HG03378 (cell line): ENCODE measurements around the gene PRELP.
"Not testable (repeated sequence)": the region's sequence is repeated elsewhere in the genome, so short reads cannot be mapped to it uniquely, and the experiment has no call there.

ENCODE experiments used
- ATAC-seq: cut with Tn5 transposase; IDR thresholded peaks from one replicate; pipeline ENCODE4 v1.9.1; 2021; ENCODE audit warnings: mild to moderate bottlenecking, moderate library complexity; ENCODE audit not compliant: unreplicated experiment

Gene PRELP

DNA sequence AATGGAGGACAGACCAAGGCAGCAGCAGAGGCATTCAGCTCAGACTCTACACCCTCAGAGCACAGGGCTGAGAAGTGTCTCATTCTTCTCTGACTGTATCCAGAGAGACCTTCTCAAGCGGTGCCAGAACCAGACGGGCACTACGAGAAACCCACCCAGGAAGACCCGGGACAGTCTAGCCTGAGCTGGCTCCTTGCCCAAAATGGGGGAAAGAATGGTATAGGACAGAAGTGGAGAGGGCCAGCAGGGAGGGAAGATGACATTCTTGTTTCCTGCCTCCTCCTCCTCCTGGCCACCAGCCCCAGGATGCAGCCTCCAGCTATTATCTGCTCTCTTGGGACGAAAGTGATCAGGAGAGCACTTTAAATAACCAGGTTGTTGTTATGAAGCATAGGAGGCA is 22.6 kb upstream of the PRELP start:
- ATAC-seq, result no peak

DNA sequence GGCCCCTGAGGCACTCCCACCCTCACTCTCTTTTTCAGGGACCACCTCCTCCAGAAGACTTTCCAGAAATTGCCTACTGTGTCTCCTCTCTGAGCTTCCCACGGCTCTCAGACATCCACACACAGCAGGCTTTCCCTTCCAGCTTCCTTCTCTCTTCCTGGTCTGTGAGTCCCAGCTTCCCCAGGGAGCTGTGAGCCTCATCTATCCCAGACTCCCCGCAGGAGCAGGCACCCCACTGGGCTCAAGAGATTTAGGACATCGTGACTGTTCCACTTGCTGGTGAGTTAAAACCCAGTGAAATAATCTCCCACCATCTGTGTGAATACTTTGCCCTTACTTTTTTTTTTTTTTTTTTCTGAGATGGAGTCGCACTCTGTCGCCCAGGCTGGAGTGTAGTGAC is 22.0 kb upstream of the PRELP start:
- ATAC-seq, result no peak

DNA sequence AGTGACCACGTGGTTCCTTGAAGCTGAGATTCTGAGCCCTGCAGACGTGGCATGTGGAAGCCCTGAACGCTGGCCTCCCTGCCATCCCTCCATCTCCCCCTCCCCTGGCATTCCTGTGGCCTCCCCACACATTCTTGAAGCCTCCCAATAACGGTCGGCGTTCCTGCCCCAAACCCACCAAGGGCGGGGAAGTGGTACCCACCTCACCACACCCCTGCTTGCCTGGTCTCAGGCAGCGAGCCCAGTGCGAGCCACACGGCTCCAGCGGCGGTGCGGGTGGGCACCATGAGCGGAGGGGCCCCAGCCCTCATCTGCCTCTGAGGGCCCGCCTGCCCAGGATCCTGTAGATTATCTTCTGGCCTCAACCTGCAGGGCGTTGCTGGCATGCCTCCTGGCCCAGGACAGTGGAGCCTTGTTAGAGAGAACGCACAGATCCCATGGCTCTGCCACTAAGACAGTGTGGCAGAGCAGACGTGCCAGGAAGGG is 20.6 kb upstream of the PRELP start:
- ATAC-seq, result no peak

DNA sequence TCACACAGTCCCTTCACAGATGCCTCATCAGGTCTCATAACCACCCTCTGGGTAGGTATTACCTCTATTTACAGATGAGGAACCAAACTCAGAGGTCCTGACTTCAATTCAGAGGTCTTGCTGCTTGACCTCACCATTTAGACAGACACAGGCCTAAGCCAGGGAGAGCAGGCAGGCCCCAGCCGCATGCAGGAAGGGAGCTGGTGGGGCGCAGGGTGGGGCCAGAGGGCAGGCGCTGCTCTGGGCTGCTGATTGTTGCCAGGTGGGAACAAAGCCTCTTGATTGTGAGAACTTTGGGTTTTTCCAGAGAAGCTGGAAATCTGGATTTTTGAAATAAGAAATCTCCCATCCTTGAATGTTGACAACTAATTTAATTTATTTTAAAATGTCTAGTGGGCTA is 19.9 kb upstream of the PRELP start:
- ATAC-seq, result no peak

DNA sequence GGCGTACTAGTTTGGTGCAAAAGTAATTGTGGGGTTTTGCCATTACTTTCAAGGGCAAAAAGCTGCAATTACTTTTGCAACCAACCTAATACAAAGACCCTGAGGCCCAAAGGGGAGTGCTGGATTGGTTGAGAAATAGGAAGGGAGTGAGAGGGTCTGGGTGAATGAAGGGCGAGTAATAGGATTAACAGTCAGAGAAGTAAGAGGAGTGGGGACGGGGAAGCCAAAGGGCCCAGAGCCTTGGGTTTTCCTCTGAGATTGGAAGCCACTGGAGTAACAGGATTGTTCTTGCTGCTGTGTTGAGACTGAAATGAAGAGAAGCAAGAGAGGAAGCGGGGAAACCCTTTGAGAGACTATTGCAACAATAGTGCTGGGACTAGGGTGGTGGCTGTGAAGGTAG is 19.0 kb upstream of the PRELP start:
- ATAC-seq, result no peak

DNA sequence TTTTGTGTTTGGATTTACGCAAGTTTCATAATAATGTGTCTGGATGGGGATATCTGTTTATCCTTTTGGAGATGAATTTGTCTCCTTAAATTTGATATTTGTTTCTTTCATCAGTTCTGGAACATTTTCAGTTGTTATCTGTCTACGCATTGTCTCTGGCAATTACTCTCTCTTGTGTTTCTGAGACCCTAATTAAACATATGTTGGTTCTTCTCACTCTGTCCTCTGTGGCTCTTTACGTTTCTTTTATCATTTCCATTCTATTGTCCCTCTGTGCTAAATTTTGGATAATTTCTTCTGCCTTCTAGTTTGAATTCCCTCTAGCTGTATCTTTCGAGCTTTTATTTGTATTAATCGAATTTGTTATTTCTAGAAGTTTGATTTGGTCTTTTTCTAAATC is 17.5 kb upstream of the PRELP start:
- no peak for ATAC-seq

DNA sequence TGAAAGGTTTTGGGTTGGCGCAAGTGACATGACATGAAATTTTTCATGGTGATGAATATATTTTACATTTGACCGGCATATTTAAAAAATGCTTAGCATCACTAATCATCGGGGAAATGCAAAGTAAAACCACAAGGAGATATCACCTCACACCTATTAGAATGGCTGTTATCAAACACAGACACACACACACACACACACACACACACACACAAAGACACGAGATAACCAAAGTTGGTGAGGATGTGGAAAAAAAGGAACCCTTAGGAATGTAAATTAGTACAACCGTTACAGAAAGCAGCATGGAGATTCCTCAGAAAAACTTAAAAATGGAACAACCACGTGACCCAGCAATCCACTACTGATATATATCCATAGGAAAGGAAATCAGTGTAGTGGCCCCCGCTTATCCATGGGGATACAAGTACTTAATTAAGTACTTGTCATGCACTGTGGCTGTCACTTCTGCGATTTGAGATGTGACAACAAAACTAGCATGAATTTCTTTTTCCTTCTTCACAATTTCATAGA is 15.9 kb upstream of the PRELP start:
- no peak for ATAC-seq

DNA sequence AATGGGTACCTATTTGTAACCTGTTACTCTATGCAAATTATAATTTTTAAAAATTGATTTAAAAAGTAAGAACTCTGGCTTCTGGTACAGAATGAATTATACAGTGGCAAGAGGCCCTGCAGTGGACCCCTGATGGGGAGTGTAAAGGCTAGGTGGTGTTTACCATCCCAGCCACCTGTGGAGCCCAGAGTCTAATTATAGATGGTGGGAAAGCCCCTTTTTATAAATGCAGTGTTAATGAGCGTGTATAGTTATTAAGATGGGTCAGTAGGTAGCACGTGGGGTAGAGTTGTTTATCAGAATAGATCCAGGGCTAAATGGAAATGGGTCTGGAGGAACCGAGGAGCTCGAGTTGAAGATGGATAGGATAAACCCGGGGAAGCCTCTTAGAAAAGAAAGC is 13.9 kb upstream of the PRELP start:
- ATAC-seq, result no peak

DNA sequence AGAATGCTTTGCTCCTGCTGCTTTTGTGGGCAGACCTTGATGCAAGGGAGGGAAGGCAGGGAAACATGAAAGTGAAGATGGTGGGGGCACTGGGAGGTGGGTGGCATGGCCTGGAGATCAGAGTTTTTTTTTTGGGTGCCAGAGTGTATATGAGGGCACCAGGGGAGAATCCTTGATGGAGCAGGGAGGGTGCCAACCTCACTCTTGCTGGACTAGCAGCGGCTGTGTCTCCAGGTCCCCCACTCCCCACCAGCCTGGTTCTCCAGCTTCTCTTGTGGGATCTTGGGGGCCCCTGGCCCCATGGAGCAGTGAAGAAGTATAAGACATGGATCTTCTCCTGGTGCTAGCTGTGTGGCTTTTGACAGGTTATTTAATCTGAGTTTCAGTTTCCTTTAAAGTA is 13.5 kb upstream of the PRELP start:
- ATAC-seq, result no peak

DNA sequence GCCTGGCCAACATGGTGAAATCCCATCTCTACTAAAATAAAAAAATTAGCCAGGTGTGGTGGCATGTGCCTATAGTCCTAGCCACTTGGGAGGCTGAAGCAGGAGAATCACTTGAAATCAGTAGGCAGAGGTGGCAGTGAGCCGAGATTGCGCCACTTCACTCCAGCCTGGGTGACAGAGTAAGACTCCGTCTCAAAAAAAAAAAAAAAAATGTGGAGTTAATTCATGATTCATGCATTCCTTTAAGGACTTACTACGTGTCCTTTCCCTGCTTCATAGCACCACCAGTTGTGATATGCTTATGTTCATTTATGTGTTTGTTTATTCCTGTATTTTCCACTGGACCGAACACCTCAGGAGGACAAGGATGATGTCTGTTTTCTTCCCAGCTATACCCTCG is 12.7 kb upstream of the PRELP start:
- ATAC-seq, result no peak

DNA sequence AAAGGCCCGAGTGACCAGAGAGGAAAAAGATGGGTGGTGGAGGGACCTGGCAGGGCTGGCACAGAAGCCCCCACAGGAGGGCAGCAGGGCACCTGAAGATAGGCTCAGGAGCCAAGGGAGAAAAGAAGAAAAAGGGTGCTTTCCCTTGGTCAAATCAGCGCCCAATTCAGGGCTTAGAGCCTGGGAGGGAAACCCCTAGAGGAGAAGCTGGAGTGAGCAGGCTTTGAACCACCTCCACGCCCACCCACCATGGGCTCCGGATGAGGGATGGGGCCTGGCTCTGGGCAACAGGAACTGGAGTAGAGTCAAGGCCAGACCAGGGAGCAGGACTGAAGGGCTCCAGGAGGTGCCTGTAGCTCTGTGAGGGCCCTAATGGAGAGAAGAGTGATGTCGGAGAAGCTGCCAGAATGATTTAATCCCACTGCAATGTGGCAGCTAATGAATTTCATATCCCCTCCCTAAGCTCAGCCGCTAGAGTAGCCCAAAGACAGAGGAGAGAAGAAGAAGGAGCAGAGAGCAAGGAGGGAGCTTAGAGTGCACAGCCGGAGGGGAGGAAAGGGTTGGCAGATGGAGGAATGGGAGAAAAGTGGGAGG is 12.0 kb upstream of the PRELP start:
- ATAC-seq, result no peak

DNA sequence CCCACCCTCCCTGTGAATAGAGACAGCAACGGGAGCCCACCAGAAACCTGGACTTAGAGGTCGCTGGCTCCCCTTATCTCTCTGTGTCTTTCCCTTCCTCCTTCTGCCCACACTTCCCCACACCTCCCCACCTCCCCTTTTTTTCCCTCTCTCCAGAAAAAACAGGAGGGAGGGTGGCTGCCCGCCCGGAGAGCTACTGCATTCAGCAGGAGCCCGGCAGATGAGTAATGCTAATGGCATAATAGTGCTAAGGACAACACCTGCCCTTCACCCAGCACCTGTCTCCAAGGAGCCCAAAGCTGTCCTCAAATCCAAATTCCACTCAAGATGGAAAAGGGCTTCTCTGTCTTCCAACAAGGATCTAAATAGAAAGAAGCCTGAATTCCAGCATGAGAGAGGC is 11.4 kb upstream of the PRELP start:
- no peak for ATAC-seq

DNA sequence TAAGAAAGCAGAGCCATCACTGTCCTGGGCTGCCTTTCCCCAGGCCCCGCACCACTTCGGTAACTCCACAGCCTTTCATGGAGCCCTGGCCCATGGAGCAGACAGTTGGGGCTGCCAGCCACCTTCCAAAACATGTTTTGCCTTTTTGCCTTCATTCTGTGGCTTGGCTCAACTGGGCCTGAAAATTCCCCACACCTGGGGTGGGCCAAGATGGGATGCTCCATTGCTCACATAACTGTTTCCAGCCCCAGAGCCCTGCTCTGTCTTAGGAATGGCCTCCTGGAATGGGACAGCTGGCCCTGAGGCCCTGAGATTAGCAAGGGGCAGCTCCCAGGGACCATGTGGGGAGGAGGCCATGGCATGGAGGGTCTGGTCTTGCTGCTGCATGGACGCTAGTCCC is 10.9 kb upstream of the PRELP start:
- ATAC-seq, result no peak

DNA sequence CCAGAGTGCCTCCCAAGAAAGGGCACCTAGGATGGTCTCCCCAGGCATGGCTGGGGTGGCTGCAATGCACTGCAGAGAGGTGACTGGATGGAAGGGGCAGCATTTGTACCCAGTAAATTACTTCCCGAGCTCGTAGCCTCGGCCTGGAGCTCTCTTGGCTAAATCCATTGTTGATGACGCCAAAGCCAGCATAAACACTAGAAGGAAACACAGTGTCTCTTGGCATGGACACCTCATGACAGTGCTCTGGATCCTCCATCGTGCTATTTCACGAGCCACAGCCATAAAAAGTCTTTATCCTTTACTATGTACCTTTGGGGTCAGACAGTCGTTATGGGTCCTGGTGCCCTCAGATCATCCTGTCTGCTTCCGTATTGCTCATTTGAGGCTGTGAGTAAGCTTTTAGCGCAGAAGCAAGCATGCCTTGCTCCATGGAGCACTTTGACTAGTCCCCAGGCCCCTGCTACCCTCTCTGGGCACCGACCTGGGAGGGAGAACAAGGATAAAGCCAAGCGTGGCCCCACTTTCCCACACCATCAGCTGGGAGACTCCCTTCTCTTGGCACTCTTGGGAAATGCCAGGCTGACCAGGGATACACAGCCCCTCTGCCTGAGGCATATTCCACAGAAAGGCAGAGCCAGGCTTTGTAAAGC is 10.3 kb upstream of the PRELP start:
- ATAC-seq, result no peak

DNA sequence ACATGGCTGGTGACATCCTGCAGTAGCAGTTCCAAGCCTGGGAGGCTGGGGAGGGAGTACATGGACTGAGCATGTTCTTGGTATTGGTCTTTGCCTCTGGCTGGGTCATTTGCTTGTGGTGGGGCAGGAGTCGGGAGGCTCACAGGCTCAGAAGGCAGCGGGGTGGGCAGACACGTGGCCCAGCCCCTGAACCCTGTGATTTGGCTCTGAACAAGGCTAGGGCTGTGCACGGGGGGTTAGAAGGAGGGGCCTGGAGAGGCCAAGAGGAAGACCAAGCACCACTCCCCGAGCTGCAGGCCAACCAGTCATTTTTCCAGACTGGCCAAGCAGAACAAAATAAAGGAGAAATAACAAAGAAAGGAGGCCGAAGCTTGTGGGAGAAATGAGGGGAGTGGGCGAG is 9.7 kb upstream of the PRELP start:
- ATAC-seq, result no peak

DNA sequence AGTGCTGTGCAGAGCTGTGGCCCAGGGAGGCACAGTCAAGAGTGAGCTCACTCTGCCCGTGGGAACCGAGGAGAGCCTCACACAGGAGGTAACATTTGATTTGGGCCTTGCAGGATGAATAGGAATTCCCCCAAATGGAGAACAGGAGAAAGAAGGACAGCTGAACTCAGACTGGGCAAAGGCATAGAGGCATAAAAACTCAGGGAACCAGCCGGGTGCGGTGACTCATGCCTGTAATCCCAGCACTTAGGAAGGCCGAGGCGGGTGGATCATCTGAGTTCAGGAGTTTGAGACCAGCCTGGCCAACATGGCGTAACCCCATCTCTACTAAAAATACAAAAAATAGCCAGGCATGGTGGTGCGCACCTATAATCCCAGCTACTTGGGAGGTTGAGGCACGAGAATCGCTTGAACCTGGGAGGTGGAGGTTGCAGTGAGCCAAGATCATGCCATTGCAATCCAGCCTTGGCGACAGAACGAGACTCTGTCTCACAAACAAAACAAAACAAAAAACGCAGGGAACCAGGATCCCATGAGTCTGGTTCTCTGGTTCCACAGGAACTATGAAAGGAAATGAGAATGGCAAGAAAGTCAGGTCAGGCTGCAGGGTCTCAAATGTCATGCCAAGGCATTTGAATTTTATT is 8.6 kb upstream of the PRELP start:
- ATAC-seq, result not testable (repeated sequence)

DNA sequence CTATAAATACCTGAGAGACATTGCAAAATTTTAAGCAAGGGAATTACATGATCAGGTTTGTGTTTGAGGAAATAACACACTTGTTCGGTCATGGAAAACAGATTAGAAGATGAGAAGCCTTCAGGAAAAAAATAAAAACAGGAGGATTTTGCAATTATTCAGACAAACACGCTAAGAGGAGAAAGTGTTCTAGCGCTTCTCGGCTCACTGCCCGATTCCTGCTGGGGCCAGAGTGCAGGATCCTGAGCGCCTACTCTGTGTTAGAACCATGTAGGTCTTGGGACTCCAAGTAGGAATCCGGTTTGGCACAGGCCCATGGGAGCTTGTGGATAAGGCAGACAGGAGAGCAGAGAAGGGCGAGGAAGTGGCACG is 8.1 kb upstream of the PRELP start:
- no peak for ATAC-seq

DNA sequence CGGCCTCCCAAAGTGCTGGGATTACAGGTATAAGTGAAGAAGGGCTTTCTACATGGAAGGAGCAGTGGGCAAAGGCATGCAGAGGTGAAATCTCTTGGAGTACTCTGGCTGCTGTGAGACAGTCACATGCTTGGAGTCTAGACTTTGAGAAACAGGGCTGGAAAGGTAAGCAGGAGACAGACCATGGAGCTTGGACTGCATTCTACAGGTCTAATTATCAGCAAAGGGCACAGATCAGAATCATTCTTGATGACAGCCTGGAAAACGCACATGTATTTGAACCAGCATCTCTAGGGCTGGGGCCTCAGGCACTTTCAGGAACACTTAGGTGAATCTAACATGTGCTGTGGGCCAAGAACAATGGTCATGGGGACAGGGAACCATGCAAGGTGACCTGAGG is 7.3 kb upstream of the PRELP start:
- ATAC-seq, result no peak

DNA sequence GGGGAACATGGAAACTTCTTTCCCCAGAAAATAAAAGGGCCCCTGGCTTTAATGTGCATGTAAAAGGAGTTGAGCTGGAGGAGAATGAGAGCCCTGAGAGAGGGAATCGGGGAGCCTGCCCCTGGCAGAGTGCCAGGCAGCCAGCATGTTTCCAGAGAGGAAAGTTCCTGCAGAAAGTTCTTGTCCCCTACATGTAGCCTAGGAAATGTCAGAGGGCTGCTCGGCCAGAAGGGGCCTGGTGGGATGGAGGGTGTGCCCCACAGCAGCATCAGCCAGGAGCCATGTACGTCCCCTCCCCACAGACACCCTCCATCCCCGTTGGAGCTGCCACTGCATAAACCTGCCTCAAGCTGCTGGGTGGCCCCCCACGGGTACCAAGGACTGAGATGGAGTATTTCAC is 5.4 kb upstream of the PRELP start:
- ATAC-seq, result no peak

DNA sequence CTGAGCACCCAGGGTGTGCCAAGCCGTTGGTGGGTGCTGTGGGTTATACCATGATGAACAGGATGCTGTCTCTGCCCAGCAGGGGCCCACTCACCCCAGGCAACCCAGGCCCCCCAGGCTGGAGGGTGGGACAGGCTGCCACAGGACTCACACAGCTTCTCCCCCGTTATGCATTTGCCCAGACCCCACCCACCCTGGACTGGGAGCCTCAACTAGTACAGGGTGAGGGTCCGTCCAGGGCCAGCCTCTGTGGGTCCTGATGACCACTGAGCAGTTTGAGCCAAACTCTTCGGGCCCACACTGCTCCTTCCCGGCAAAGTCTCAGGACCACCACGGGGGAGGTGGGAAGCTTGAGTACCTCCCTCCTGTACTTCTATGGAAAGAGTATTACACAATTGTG is 3.8 kb upstream of the PRELP start:
- ATAC-seq, result no peak

DNA sequence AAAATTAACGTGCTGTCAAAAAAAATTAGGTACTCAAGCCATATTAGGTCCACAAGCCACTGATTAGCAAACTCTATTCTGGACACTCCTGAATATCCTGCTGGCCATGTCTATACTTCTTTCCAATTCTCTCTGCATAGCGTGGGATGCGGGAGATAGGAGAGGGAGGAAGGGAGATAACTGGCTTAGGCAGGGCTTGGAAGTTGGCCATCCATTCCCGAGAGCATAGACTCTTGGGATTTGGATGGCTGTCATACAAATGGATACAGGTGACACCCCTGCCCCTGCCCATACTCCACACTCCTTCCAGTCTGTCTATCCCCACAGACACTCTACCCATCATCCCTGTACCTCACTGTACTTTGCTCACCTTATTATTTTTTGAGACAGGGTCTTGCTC is 2.3 kb upstream of the PRELP start:
- ATAC-seq, result no peak

DNA sequence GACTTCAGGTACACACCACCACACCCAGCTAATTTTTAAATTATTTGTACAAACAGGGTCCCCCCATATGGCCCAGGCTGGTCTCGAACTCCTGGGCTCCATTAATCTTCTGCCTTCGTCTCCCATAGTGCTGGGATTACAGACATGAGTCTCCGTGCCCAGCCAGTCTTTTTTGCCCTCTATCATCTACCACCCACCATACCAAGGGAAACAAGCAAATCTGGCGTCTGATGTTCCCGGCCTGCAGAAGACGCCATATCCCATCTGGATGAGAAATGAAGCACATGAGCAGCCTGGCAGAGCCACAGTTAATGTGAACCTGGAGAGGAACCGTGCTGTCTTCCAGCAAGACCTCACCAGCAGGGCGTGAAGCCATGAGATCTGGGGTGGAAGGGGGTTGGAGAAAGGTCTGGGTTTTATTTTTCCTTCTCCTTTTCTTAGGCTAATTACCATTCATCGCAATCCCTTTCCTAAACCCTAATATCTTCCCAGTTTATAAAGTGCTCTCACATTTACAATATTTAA is 1.8 kb upstream of the PRELP start:
- ATAC-seq, result no peak
